GM19455 (cell line): ENCODE results near the gene ZYG11B.
"Not testable (repeated sequence)": the region's sequence is repeated elsewhere in the genome, so short reads cannot be mapped to it uniquely, and the experiment has no call there.

Source experiments
- ATAC-seq: cut with Tn5 transposase; IDR thresholded peaks from one replicate; pipeline ENCODE4 v1.9.1; 2021; ENCODE audit not compliant: unreplicated experiment

ZYG11B gene

GRCh38 chr1:52751589-52752483 is 25.6 kb downstream of the ZYG11B start:
- ATAC-seq, result no peak

- ATAC-seq, result no peak
Measured at GRCh38 chr1:52752484-52752826, 26.2 kb downstream of the ZYG11B start.

- no peak for ATAC-seq
Measured at GRCh38 chr1:52753169-52753568, 26.9 kb downstream of the ZYG11B start.

GRCh38 chr1:52756020-52756419 is 29.8 kb downstream of the ZYG11B start:
- no peak for ATAC-seq

GRCh38 chr1:52759908-52760307 is 33.7 kb downstream of the ZYG11B start:
- ATAC-seq, result no peak

GRCh38 chr1:52767596-52768280 is 41.5 kb downstream of the ZYG11B start:
- ATAC-seq, result no peak

GRCh38 chr1:52769346-52770033 is 43.2 kb downstream of the ZYG11B start:
- no peak for ATAC-seq

- no peak for ATAC-seq
Measured at GRCh38 chr1:52771384-52771783, 45.1 kb downstream of the ZYG11B start.

- no peak for ATAC-seq
Measured at GRCh38 chr1:52786148-52786547, 59.9 kb downstream of the ZYG11B start.

GRCh38 chr1:52790429-52790828 is 64.2 kb downstream of the ZYG11B start:
- not testable (repeated sequence) for ATAC-seq

GRCh38 chr1:52792036-52792435 is 65.8 kb downstream of the ZYG11B start:
- no peak for ATAC-seq

GRCh38 chr1:52793717-52794116 is 67.5 kb downstream of the ZYG11B start:
- not testable (repeated sequence) for ATAC-seq

- no peak for ATAC-seq
Measured at GRCh38 chr1:52795464-52795863, 69.2 kb downstream of the ZYG11B start.

GRCh38 chr1:52798331-52798730 is 72.1 kb downstream of the ZYG11B start:
- ATAC-seq, result no peak

GRCh38 chr1:52801011-52801410 is 74.8 kb downstream of the ZYG11B start:
- no peak for ATAC-seq

GRCh38 chr1:52804083-52804482 is 77.8 kb downstream of the ZYG11B start:
- not testable (repeated sequence) for ATAC-seq

- ATAC-seq, result no peak
Measured at GRCh38 chr1:52814465-52814864, 88.2 kb downstream of the ZYG11B start.

GRCh38 chr1:52820830-52821229 is 94.6 kb downstream of the ZYG11B start:
- ATAC-seq, result not testable (repeated sequence)

- no peak for ATAC-seq
Measured at GRCh38 chr1:52825868-52826267, 99.6 kb downstream of the ZYG11B start.

- no peak for ATAC-seq
Measured at GRCh38 chr1:52834798-52835197, 108.5 kb downstream of the ZYG11B start.

GRCh38 chr1:52836035-52836434 is 109.8 kb downstream of the ZYG11B start:
- ATAC-seq, result no peak

GRCh38 chr1:52839175-52839574 is 112.9 kb downstream of the ZYG11B start:
- ATAC-seq, result not testable (repeated sequence)
